GM21515 (cell line): ENCODE results near the gene ST8SIA1.

Experiments
- ATAC-seq: cut with Tn5 transposase; IDR thresholded peaks from one replicate; pipeline ENCODE4 v1.9.1; 2021; ENCODE audit not compliant: unreplicated experiment

Gene ST8SIA1

DNA sequence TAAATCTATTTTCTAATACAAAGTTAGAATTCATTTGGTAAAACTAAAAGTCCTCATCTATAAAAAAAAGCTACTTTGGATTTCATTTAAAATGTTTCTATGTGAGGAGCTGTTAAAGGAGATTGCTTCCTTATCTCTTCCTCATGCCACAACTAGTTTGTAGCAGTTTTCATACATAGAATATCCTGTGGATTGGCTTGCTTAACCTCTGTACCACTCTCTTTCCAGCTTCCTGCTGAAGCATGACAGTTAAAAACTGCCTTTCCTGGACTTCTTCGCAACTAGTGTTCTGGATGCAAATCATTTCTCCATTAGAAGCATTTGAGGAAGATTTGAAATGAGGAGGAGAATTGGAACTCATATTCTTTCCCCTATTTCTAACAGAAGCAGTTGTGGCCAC lies 49.6 kb downstream of the ST8SIA1 start:
- ATAC-seq = no peak

DNA sequence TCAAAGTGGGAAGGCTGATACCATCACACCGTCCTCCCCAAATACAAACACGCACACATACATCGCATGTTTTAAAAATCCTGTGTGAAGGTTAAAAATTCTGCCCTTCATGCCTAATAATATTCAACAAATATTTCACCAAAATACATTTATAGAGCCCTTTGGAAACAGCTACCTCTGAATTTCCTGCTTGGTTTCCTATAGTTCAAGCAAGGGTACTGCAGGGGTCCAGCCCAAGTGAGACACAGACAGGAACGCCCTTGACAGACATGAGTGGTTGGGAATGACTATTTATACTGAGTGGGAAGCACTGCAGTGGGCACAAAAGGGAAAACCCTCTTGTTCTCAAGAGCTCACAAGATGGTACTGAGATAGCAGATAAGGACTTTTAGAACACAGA lies 51.0 kb downstream of the ST8SIA1 start:
- no peak for ATAC-seq

DNA sequence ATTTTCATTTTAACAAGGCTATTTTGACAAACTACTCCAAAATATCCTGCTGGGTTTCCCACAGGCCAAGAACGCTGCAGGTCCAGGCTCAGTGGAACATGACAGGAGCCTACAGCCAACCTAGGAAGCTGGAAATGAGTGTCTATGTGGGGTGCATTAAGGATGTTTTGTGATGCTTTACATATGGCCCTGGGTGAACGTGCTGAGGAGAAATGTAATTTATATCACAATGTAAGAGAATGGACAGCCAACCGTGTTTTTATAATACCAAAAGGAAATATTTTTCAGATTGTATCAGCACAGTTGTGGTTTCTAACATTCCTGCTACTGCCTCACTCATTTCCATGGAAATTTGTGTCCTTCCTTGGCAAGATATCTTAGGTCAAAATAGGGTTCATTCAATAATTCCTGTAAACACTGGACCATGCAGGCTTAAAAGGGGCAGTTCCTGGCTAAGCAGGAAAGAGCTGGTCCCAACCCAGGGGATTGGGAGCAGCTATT lies 51.5 kb downstream of the ST8SIA1 start:
- ATAC-seq = no peak

DNA sequence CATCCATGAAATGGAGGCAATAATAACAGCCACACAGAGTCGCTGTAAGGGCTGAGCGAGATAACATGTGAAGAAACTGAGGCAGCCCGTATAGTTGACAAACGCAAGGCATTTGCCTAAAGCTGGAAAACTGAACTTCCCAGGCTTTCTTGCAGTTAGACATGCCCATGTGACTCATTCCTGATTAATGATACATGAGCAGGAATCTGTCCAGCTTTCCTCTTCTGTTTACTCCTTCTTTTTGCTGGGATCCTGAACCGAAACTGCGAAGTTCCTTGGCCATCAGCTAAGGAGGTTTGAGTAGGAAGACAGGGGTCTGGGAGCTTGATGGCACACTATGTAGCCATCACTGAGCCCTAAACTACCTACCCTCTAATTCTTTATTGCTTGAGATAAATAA lies 52.2 kb downstream of the ST8SIA1 start:
- no peak for ATAC-seq

DNA sequence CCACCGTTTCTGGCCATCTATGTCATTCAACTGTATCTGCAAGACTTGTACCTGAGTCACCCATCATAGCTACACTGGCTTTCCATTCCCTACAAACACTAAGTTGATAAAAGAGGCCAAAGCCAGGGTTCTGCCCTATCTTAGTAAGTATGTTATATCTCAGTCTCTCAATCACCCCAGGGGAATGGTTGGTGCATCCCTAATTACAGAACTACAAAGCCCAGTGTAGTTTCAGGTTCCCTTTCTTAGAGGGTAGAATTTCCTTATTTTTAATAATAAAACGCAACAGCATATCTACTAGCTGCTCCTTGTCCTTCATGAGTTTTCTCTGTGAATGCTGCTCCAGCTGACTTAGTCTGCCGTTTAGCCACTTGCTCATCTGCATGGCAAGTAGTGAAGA lies 57.6 kb downstream of the ST8SIA1 start:
- no peak for ATAC-seq

DNA sequence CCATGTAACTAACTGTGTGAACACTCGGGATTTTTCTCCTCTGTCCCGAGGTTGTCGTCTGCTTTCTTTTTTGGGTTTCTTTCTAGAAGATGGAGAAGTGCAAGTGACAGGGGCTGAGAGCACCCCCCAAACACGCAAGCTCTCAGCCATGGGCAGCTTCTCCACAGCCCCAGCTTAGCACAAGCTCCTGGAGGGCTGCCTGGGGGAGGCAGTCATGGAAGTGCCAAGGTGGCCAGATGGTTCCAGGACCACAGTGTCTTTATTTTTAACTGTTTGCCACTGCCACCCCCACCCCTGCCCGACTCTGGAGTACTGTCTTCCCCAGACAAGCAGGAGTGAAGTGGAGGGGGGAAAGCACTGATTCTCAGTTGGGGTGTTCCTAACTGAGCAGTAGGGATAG lies 58.2 kb downstream of the ST8SIA1 start:
- no peak for ATAC-seq

DNA sequence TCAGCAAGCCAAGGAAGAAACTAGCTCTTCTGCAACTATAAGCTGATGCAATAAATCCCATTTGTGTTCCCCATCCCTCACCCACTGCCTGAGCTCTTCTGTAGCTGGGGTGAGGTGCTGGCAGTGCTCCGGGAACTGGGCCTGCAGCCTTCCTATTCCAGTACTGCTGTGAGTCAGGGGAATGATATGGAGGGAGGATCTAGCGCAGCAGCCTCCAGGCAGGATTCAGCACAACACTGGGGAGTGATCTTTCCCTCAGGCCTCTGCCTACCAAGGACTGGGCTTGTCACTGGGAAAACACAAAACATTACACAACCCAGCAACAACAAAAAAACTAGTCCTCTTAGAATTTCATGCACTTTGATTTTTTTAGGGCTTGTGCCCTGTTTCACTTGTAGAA lies 58.7 kb downstream of the ST8SIA1 start:
- ATAC-seq = no peak

DNA sequence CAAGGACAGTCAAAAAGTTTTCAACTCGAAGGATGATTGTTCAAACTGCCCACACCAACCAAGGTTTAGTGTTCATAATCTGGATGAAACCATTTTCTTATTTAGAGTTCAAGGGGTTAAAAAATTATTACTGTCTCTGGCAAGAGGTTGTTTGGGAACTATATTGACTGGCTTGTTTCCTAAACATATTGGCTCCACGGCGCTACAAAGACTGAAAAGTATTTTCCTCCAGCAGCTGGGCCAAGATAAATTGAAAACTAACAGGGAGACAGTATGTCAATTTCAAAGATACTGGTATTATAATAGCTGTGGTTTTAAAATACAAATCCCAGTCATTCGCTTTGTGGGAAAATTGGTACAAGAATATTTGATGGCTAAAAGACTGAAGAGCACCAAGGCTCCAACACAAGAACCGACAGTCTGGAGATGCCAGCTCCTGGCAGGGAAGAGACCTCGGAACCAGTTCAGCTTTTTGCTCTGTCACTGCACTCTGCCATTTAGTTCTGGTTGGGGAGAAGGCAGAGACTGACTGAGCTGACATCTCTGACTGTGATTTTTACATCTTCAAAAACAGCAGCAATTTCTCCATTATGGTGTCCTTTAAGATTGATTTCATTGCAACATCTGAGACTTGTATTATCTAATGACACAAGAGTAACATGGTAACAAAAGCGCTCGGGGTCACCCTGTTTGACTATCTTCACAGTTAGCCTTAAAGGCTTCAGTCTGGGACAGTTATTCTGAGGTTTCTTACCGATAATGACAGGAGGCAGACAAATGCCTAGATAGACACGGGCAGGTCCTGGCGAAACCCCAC lies 62.0 kb downstream of the ST8SIA1 start:
- no peak for ATAC-seq

DNA sequence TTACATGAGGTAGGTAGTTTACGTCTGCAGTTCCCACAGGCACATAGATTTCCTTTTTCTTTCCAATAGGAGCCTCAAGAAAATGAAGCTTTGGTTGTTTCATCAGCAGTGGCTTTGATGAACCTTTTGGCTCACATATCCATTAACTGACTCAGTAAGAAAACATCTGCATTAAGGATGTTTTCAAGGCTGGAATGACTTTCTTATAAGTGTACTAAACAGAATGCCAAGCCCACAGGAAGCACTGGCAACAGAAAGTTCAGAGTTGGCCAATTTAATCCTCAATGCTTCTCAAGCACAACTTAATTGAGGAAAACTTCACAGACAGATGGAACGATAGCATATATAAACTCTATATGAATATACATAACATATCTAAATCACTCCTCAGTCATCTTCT lies 63.5 kb downstream of the ST8SIA1 start:
- no peak for ATAC-seq

DNA sequence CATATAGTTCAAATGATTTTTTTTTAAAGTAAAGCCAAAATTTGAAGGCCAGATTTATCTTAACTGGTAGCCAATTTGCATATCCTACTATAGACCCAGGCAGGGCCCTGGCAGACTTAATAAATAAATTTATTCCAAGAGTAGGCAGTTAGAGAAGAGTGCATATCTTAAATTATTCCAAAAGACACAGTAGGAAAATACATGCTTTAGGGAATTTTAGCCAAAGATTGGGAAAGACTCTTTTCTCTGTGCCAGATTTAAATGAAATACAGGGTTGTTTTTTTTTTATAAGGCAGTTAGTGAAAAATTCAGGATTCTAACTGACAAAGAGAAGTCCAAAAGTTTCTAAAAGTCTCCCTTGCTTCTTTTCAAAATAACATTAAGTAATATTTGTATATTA lies 65.5 kb downstream of the ST8SIA1 start:
- ATAC-seq = no peak

DNA sequence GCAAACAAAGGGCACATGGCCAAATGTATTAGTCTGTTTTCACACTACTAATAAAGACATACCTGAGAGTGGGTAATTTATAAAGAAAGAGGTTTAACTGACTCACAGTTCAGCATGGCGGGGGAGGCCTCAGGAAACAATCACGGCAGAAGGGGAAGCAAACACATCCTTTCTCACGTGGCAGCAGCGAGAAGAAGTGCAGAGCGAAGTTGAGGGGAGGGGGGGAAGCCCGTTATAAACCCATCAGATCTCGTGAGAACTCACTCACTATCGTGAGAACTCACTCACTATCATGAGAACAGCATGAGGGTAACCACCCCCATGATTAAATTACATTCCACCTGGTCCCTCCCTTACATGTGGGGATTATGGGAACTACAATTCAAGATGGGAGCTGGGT lies 66.1 kb downstream of the ST8SIA1 start:
- ATAC-seq = no peak

DNA sequence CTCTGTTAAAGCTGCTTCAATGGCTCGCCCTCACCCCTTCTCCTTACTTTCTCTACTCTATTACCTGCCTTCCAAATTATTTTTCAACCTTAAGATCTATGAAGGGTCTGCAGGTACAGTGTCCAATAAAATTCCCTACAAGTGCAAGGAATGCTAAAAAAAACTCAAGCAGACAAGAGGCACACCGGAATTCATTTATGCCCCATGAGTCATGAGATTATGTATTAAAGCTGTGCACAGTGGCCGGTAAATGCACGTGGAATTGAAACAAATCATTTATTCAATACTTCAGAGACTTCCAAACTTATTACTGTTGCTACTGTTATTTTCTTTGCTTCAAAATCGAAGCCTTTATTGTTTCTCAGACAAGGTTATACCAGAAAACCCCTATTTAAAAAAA lies 68.4 kb downstream of the ST8SIA1 start:
- no peak for ATAC-seq

DNA sequence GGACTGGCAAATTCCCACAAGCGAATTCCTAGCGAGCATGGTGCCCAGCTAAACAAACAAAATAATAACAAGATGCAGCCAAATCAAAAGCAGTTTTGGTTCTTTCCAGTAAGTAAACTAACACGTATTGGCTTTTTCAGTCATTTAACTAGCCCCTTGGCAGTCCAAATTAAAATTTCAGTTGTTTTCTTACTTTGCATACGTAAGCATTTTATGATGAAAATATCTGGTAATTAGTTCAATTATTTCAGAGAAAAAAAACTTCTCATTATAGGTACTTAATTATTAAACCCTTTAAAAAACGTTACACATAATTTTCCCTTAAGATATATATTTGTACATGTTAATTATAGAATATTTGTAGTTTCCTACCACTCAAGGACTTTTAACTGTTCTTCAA lies 70.1 kb downstream of the ST8SIA1 start:
- no peak for ATAC-seq

DNA sequence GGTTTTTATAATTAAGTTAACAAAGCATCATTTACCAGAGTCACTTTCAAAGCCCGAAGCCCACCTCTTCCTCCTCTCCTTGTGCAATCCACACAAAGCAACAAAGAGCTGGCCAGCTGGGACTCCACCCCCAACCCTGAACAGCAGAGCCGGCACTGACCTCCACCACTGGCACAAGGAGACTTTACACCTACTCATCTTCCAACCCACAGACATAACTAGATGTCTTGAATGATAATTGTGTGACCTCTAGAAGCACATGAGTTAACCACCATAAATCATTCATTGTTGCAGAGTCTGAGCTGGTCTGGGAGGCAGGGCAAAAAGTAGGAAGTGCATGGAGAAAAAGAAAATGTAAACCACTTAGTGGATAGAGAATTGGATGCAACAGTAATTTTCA lies 72.2 kb downstream of the ST8SIA1 start:
- no peak for ATAC-seq

DNA sequence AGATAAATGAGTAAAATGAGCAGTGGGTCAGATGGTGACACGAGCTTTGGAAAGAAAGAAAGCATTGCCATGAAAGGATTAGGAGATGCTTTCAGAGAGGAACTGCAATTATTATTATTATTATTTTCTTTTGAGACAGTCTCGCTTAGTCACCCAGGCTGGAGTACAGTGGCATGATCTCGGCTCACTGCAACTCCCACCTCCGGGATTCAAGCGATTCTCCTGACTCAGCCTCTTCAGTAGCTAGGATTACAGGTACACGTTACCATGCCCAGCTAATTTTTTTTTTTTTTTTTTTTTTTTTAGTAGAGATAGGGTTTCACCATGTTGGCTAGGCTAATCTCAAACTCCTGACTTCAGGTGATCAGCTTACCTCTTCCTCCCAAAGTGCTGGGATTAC lies 77.4 kb downstream of the ST8SIA1 start:
- no peak for ATAC-seq

DNA sequence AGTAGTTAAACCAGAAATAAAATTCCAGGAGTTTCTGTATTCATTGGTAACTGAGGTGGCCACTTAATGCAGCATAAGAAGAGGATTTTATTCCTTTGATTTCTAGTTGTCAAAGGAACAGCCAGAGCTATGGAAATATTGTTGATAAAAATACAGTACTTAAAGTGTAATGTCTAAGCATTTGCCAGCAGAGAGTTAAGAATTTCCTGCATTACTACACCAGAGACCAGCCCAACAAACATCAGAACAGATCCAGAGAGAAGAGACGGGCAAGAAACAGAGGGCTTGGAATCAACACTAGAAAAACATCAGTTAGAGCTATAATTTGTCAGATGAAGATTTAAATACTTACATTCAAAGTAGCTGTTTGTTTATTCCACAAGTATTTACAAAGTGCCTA lies 77.9 kb downstream of the ST8SIA1 start:
- ATAC-seq = no peak

DNA sequence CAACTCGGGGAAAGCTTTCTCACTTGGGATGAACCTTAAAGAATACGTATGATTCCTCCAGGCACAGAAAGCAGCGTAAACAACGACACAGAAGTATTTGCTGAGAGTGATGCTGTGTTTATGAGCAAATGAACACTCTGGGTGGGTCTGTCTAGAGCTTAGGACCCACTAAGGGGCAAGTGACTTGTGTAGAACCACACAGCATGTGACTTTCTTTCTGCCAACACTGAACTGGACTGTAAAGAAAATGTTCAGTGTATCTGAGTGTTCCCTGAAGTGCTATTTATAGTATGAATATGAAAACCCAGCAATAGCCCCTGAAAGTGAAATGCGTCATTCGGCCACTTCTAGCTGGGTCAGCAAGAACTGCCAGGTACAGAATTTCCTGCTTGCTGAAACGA lies 78.5 kb downstream of the ST8SIA1 start:
- no peak for ATAC-seq

DNA sequence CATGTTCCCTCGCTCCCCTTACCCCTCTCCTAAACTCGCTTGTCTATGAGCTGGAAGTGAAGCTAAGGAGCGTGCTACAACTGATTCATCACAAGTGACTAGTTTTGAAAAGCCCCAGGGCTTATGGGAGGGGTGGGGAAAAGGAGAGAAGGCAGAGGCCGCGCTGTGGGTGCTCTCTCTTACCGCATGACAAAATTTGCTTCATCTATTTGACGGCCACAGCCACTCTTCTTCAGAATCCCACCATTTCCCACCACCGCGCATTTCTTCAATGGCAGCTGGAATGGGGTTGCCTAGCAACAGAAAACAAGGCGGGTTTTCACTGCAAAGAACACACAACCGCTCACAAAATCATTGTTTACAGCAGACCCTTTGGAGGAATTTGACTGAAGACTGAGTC lies 79.4 kb downstream of the ST8SIA1 start:
- no peak for ATAC-seq

DNA sequence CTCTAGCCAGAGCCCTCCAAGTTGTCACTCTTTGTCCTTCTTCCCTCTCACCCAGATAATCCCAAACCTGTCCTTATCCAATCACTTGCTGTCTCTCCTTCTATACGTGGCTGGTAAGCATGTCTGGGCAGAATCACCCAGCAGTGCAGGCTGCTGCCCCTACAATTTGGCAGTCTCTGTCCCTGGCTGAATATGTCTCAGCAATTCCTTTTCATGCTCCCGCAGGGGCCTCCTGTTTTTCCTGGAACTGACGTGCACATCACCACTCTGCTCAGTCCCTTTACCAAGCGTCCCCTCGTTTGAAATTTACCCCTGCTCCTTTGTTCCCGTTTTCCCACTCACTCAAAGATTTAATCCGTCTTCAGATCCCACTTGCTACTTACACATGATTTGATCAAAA lies 80.0 kb downstream of the ST8SIA1 start:
- no peak for ATAC-seq

DNA sequence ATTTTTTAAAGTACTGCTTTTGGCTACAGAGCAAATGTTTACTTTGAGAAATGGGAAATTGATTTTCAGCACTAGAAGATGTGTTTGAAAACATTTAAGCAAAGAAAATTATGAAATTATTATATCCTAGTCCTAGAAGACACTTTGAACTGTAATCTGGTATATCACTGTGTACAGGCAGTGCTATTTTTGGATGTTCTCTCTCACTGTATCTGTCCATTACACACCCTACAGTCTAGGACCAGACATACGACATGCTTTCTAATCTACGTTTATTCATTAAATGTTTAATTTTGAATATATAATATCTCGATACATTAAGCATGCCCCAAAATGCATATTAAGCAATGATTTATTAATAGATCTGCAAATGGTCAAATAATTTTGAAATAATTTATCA lies 82.5 kb downstream of the ST8SIA1 start:
- no peak for ATAC-seq

DNA sequence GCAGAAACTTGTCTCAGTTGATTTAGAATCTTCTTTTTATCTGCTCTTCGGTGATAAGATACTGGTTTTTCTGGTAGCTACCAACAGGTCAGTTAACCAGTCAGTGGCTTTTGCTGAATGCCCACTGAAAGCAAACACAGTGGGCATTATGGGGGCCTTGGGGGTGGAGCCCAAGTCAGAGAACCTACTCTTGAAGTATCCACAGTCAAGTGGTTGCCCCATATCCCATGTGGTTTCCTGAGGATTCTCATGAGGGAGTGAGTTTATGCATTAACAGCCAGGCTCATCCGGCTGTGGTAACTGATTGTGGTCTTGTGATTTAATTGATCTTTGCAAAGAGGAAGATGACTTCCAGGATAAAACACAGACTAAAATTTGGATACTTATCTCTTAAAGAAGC lies 83.7 kb downstream of the ST8SIA1 start:
- no peak for ATAC-seq

DNA sequence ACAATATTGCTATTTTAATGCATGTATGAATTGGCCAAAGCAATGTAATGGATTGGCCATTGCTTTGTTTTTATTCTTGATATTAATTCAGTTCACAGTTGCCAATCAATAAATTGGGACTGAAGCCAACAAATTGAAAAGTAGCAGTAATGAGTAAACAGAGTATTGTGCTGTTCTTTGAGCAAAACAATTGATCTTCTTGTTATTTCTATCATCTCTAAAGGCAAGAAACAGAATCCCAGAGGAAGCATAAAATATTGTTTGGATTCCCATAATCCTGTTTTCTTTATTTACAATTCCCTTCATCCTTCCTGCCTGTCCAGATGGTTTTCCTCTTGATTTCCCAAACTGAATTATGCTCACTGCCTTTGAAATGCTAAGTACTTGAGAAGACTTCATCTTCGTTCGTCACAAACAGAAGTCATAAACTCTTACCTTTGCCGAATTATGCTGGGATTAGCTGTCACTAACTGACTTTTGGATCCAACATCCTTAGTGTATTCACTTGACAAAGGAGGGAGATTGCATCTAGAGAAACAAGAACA lies 85.9 kb downstream of the ST8SIA1 start:
- no peak for ATAC-seq

DNA sequence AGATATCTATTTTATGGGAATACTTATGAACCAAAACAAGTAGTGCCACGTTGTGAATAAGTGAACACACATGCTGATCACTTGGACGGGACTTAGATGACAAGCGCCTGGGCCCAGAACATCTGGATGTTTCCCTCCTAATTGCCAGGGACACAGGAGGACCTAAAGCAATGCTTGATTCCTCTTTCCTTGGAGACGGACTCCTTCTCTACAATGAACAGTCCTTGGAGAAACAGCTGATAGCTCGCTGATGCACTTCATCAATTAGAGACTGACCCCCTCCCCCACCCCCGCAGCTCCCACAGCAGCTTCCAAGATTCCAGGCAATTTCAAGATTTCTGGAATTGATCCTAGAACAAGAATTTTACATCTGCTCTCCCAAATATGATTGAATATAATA lies 86.4 kb downstream of the ST8SIA1 start:
- no peak for ATAC-seq
